Stimulated activated effector memory CD8-positive, alpha-beta T cell treated with anti-CD3 and anti-CD28 coated beads, Interleukin-12 subunit alpha, Interleukin-12 subunit beta, amount 100 ng/mL, for 72 hours (primary cell): ENCODE data around the gene ITGA11.
"Not testable (repeated sequence)": the region's sequence is repeated elsewhere in the genome, so short reads cannot be mapped to it uniquely, and the experiment has no call there.

Experiments
- ATAC-seq: fragments of 150-1000 bp; cut with Tn5 transposase; 2 replicates; pipeline ENCODE4 v1.10.0; 2021
- DNase-seq, 2 donors: peaks; one replicate each; pipeline ENCODE4 v3.0.0; 2021 to 2022; ENCODE audit warnings: low spot score in 2 of 2
- H3K27ac Mint-ChIP-seq: one replicate; pipeline ENCODE4 v1.8.0; 2022; ENCODE audit warnings: mild to moderate bottlenecking, mixed read lengths
- H3K36me3 Mint-ChIP-seq: one replicate; pipeline ENCODE4 v1.8.0; 2022; ENCODE audit warnings: mild to moderate bottlenecking, mixed read lengths
- H3K4me1 Mint-ChIP-seq: one replicate; pipeline ENCODE4 v1.8.0; 2022; ENCODE audit warnings: mixed read lengths
- H3K4me3 Mint-ChIP-seq: one replicate; pipeline ENCODE4 v1.8.0; 2022; ENCODE audit warnings: mild to moderate bottlenecking, mixed read lengths
- H3K9me3 Mint-ChIP-seq: one replicate; pipeline ENCODE4 v1.8.0; 2022; ENCODE audit warnings: mixed read lengths

The ITGA11 gene

DNA sequence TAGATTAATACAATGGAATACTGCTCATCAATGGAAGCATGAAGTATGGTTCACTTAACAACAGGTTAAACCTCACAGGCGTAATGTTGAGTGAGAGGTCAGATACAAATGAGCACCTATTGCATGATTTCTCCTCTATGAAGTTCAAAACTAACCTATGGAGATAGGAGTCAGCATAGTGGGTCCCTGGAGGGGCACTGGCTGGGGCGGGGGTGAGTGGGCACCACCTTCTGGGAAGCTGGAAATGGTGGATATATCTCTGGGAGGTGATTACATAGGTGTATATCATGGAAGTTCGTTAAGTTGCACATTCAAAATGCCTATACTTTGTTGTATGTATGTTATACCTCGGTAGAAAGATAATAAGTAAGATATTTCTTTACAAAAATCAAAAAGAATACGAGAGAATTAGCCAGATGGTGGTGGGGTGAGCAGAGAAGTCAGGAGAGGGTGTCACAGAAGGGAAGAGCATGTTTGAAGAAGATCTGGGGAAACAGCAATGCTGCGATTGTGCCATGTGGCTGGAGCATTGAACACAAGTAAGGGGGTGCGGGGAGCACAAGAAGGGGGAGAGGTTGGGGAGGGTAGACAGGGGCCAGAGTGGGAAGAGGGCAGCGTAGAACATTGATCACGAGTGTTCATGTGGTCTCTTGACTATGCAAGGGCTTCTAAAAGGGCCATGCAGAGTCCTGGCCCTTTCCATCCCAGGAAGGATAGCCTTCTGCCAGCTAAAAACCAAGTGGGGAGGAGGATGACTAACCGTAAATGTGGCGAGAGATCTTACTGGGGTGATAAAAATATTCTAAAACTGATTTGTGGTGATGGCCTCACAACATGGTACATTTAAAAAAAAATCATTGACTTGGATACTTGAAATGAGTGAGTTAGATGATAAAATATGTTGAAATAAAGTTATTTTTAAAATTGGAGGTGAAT lies 30.2 kb downstream of the ITGA11 start:
- H3K4me1 Mint-ChIP-seq, result peaks cover 5% of the 10 kb centered on the region
- no peak overlapping the region for H3K4me3 Mint-ChIP-seq
- H3K27ac Mint-ChIP-seq, result no peak overlapping the region
- ATAC-seq, result no peak
- H3K36me3 Mint-ChIP-seq, result no peaks in the 10 kb centered on the region
- peaks cover 3% of the 10 kb centered on the region for H3K9me3 Mint-ChIP-seq
- no peak for DNase-seq

DNA sequence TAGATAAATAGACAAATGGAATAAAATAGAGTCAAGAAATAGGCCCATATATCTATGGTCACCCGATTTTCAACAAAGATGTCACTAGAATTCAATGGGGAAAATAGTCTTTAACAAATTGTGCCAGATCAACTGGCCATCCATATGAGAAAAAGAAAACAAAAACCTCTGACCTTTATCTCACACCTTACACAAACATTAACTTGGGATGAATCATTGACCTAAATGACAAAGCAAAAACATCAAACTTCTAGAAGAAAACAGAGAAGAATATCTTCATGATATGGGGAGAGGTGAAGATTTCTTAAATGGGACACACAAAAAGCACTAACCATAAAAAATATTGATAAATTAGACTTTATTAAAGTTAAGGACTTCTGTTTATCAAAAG lies 31.9 kb downstream of the ITGA11 start:
- peaks cover 3% of the 10 kb centered on the region for H3K9me3 Mint-ChIP-seq
- no peaks in the 10 kb centered on the region for H3K36me3 Mint-ChIP-seq
- H3K4me1 Mint-ChIP-seq, result peaks cover 5% of the 10 kb centered on the region
- DNase-seq, result no peak
- ATAC-seq, result no peak
- H3K4me3 Mint-ChIP-seq, result no peak overlapping the region
- H3K27ac Mint-ChIP-seq, result no peak overlapping the region

DNA sequence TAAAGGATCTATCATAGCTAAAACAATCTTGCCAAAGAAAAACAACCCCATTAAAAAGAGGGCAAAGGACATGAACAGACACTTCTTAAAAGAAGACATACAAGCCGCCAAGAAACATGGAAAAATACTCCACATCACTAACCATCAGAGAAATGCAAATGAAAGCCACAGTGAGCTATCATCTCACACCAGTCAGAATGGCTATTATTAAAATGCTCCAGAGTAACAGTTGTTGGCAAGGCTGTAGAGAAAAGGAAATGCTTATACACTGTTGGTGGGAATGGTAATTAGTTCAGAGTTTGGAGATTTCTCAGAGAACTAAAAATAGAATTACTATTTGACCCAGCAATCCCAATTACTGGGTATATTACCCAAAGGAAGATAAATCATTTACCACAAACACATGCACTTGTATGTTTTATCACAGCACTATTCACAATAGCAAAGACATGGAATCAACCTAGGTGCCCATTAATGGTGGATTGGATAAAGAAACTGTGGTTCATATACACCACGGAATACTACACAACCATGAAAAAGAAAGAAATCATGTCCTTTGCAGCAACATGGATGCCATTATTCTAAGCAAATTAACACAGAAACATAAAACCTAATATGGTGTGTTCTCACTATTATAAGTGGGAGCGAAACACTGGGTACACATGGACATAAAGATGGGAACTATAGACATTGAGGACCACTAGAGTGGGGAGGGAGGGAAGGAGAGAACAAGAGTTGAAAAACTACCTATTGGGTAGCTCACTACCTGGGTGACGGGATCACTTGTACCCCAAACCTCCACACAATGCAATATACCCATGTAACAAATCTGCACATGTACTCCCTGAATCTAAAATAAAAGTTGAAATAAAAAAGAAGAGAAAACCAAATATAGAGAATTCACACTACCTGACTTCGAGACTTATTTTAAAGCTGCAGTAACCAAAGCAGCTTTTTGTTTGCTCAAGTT lies 32.6 kb downstream of the ITGA11 start:
- ATAC-seq, result peak; percentile 59
- Mint-ChIP-seq H3K27ac (no peak overlapping the region), H3K9me3 (peaks cover 3% of the 10 kb centered on the region), H3K4me3 (no peak overlapping the region), H3K4me1 (peaks cover 5% of the 10 kb centered on the region), H3K36me3 (no peaks in the 10 kb centered on the region)
- DNase-seq, result no peak

DNA sequence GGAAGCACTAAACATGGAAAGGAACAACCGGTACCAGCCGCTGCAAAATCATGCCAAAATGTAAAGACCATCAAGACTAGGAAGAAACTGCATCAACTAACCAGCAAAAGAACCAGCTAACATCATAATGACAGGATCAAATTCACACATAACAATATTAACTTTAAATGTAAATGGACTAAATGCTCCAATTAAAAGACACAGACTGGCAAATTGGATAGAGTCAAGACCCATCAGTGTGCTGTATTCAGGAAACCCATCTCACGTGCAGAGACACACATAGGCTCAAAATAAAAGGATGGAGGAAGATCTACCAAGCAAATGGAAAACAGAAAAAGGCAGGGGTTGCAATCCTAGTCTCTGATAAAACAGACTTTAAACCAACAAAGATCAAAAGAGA lies 34.0 kb downstream of the ITGA11 start:
- not testable (repeated sequence) for H3K4me1 Mint-ChIP-seq, H3K9me3 Mint-ChIP-seq, H3K27ac Mint-ChIP-seq, DNase-seq, H3K4me3 Mint-ChIP-seq, H3K36me3 Mint-ChIP-seq, ATAC-seq

DNA sequence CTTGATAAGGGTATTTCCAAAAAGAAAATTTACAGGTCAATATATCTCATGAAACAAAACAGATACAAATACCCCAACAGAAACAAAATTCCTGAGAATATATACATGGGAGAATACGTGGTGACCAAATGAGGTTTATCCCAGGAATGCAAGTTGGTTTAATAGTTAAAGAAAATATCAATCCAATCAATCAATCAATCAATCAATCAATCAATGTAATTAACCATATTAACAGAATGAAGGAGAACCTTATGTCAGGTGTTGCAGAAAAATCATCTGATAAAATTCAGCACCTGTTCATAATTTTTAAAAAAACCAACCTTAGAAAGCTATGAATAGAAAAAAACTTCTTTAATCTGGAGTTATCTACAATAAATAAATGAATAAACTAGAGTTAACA lies 35.9 kb downstream of the ITGA11 start:
- Mint-ChIP-seq H3K9me3 (no peaks in the 10 kb centered on the region), H3K36me3 (no peaks in the 10 kb centered on the region), H3K4me1 (peaks cover 5% of the 10 kb centered on the region), H3K4me3 (no peak overlapping the region), H3K27ac (no peak overlapping the region)
- ATAC-seq (no peak), DNase-seq (no peak)

DNA sequence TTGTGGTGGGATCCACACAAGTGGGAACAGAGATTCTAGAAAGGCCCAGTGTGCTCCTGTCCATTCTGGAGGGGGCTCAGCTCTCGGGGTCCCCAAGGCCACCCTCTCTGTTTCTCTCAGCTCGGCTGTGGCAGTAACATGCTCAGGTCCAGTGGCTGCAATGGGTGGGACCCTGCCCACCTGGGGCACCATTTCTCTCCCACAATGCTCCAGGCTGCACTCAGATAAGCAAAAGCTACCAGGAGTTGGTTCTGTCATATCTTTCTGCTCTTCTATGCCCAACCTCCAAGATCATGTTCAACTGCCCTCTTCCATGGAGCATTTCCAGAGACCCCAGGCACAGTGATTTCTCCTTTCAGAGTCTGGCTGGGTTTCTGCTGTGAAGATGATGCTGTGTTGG lies 40.8 kb downstream of the ITGA11 start:
- Mint-ChIP-seq H3K27ac (no peak overlapping the region), H3K36me3 (no peaks in the 10 kb centered on the region), H3K9me3 (no peaks in the 10 kb centered on the region), H3K4me1 (peaks cover 12% of the 10 kb centered on the region), H3K4me3 (no peak overlapping the region)
- no peak for ATAC-seq
- no peak for DNase-seq

DNA sequence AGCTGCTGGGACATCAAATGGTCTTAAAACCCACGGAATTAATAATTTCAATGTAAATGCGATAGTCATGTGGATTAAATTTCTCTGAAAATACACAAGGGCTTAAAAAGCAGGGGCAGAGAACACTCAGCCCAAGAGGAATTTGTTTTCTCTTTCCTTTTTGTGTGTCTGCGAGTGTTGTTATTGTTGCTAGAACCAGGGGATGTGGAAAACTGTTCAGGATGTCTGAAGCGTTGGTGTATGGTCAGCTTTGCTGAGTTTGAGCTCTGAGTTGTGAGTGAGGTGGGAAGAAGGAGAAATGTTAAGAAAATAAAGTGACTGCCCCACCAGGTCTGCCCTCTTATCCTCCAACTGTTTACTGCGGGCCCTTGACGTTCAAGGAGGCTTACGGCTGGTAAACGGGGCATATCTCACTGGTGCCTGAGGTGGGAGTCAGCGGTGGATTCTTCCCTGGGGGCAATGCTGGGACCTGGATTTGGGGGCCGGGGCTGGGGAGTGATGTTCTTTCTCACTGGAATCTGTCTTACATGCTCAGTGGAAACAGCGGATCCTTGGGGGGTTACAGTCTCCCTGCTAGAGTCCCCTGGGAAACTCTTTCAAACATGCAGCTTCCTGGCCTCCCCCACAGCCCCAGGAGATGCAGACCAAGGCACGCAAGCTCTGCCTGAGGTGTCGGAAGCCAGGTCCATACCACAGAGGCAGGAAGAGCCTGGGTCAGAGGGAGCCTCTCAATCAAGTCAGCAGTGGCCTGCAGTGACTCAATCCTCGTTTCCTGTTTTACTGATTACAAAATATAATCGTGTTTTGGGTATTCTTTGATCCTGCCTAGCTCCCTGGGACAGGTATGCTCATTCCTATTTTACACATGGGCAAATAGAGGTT lies 41.8 kb downstream of the ITGA11 start:
- peak overlapping the region; percentile 13 for H3K27ac Mint-ChIP-seq
- no peak overlapping the region for H3K4me3 Mint-ChIP-seq
- ATAC-seq, result peak; percentile 87
- DNase-seq, result no peak
- H3K36me3 Mint-ChIP-seq, result no peaks in the 10 kb centered on the region
- no peaks in the 10 kb centered on the region for H3K9me3 Mint-ChIP-seq
- H3K4me1 Mint-ChIP-seq, result peaks cover 12% of the 10 kb centered on the region

DNA sequence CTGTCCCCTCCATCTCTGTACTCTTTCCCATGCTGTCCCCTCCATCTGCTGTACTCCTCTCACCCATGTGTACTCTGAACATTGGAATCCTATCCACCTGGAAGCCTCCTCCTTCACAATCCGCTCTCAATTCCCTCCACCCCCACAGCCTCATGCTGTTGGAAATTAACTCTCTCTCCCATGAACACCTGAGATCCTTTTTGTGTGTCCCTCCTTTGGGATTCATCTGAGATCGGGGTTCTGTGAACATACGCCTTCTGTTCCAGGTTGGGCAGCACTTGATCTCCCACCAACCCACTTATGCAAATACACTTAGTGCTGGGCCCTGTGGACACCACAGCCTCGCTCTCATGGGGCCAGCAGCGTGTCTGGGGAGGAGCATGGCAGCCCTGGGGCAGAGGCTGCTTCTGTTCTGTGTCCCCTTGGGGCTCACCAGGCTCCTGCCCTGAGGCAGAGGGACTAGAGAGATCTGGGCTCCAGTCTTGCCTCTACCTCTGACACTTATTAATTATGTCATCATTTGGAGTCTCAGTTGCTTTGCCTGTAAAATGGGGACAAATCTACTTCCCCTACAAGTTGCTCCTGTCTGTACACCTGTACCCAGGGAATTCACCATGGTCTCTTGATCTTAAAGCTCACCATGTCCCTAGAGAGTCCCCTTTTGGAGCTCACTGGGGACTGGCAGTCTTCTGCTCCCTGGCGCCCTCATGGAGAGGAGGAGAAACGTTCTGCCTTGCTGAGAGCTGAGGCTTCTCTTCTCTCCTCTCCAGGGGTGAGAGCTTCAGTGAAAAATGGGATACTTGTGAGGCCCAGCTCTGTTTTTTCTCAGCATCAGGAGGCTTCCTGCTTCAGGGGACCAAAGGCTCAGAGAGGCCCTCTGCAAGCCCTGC lies 42.7 kb downstream of the ITGA11 start:
- H3K27ac Mint-ChIP-seq, result no peak overlapping the region
- no peak for ATAC-seq
- no peaks in the 10 kb centered on the region for H3K36me3 Mint-ChIP-seq
- no peak overlapping the region for H3K4me3 Mint-ChIP-seq
- no peaks in the 10 kb centered on the region for H3K9me3 Mint-ChIP-seq
- peaks cover 12% of the 10 kb centered on the region for H3K4me1 Mint-ChIP-seq
- no peak for DNase-seq

DNA sequence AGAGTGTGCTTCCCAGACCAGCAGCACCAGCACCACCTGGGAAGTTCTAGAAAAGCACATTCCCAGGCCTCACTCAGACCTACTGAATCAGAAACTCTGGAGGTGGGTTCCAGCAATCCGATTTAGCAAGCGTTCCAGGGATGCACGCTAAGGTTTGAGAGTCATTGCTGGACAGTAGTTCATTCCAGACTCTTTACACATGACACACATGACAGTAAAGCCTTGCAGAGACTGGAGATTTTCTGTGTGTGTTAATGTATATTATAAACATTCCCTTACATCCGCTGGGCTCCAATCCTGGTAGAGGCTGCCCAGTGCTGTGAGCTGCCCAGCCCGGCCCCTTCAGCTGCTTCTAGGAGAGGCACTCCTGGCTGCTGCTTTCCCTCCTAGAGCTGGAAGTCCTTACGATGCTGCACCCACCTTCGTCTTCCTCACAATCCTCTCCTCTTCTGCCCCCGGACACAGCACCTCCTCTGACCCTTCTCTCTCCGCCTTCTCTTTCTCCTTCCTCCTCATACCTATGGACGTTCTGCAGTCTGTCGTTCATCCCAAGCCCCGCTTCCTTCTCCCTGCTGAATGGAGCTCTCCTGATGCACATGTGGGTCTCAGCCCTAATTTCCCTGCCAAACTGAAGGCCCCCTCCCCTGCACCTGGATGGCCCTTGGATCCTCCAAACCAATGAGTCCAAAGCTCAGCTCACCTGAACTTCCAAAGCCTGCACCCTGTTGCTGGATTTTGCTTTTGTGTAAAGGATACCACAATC lies 44.4 kb downstream of the ITGA11 start:
- no peak overlapping the region for H3K27ac Mint-ChIP-seq
- H3K4me1 Mint-ChIP-seq, result peaks cover 17% of the 10 kb centered on the region
- no peak overlapping the region for H3K4me3 Mint-ChIP-seq
- H3K36me3 Mint-ChIP-seq, result no peaks in the 10 kb centered on the region
- no peak for ATAC-seq
- DNase-seq, result no peak
- H3K9me3 Mint-ChIP-seq, result no peaks in the 10 kb centered on the region

DNA sequence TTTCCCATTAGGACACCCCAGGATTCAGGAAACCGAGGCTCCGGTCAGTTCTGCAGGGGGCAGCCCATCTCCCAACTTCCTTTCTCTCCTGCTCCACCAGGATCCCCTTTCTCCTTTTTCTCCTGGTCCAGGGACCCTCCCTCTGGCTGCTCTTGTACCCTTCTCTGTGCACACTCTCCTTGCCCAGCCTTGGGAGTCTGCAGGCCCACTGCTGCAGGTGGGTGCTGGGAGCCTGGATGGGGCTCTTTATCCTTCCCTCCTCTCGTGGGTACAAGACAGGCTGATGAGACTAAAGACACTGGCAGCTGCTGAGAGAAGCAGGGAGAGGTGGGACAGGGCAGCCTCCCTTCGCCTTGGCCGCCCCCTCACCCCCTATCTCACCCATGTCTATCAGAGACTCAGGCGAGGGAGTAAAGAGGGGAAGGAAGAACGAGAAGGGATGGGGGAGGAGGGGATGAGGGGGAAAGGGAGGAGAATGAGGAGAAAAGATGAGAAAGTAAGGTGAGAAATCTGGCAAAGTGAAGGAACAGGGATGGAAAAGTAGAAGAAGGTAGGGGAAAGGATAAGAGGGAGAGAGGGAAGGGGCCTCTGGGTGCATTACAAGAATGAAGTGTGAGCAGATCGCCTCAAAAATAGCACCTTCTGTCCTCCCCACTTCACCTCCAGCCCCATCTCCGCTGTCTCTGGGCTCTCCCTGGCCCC lies 45.2 kb downstream of the ITGA11 start:
- no peak overlapping the region for H3K27ac Mint-ChIP-seq
- no peaks in the 10 kb centered on the region for H3K36me3 Mint-ChIP-seq
- H3K9me3 Mint-ChIP-seq, result no peaks in the 10 kb centered on the region
- no peak for ATAC-seq
- no peak for DNase-seq
- no peak overlapping the region for H3K4me3 Mint-ChIP-seq
- H3K4me1 Mint-ChIP-seq, result peaks cover 17% of the 10 kb centered on the region

DNA sequence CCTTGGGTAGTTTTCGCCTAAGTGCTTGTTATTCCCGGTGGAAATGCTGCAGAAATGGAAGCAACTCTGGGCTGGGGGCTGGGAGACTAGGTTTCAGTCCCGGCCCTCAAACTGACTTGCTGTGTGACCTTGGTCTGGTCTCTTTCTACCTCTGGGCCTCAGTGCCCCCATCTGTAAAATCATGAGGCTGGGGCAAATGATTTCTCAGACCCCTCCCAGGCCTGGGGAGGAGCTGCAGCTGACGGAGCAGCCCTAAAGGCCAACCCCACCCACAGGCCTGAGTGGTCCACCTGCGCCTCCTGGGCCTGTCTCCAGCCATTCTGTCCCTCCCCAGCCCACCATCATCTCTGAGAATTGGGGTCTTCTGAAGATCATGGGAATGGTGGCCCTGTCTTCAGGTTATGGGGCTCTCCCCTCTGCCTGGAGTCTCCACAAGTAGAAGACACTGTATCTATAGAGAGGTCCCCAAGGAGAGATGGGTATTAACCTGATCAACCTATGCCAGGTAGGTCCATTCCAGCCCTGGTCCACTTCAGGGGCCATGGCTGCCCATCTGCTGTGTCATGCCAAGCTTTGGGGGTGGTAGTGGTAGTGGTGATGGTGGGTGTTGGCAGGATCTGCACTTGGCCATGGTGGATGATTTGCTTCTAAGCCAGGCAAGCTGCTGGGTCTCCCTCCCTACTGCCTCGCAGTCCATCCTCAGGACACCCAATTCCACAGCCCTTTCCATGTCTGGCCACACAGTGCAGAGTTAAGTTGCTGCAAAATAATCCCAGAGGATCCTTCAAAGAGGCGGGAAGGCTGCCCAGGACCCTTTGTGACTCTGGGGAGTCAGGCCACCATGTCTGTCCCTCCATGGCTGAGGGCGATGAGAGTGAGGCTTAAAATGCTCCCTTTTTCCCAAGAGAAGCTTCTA lies 46.0 kb downstream of the ITGA11 start:
- Mint-ChIP-seq H3K36me3 (no peaks in the 10 kb centered on the region), H3K9me3 (no peaks in the 10 kb centered on the region), H3K27ac (no peak overlapping the region), H3K4me1 (peaks cover 17% of the 10 kb centered on the region), H3K4me3 (no peak overlapping the region)
- DNase-seq (peak in 1 of 2 donors; percentile 20), ATAC-seq (no peak)

DNA sequence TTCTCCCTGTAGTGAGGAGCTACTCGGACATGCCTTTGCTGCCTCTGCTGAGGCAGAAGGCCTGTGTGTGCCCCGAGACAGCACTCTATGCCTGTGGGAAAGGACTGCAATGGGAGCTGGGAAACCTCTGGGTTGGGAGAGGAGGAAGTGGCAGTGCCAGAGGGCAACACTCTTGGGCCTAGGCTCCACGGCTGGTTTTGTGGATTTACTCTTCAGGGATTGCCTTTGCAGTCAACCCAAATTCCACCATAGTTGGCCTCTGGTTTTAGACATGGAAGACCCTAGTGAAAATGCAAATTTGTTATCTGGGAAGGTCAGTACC lies 46.8 kb downstream of the ITGA11 start:
- Mint-ChIP-seq H3K9me3 (no peaks in the 10 kb centered on the region), H3K36me3 (no peaks in the 10 kb centered on the region), H3K4me1 (peaks cover 10% of the 10 kb centered on the region), H3K27ac (no peak overlapping the region), H3K4me3 (no peak overlapping the region)
- DNase-seq (peak in 1 of 2 donors; percentile 28), ATAC-seq (no peak)
